Measurements from ENCODE around the gene AHI1. TPM values are rescaled to one million over a fixed set of nuclear protein-coding genes. Genes with fewer than 3 reads are reported as not detected.

Gene AHI1
- total RNA-seq, 1 donor from 2014 or later: 13.3 TPM

DNA sequence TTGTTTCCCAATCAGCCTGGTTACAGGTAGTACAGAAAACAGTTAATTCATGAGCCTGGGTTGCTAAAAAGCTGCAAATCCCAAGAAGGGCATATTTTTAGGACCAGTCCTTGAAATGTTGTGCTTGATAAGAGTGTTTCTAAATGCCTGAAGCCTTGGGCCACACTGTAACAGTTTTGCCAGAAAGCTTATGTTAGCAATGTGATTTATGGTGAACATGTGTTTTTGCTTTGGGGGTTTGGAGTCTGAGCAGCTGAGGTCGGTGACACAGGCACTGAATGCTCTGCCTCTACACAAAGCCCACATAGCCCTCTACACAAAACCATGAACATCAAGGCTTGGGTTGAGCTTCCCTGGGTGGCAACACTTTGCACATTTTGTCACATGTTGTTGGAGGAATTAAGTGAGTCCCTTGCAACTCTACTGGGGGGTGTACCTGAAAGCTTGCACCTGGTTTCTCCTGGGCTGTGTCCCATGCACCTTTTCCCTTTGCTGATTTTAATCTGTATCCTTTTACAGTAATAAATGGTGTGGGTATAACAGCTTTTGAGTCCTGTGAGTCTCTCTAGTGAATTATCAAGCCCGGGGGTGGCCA is 22.2 kb downstream of the AHI1 start:
- intact Hi-C loops (cut with DNase I): no loop called here
- DNase-seq (ENCODE audit: low spot score): no peak

- intact Hi-C loops (cut with DNase I): no loop called here
- DNase-seq (ENCODE audit: low spot score): no peak
Measured at GRCh38 chr6:135474362-135474761, 23.2 kb downstream of the AHI1 start.

GRCh38 chr6:135465903-135466302 is 31.6 kb downstream of the AHI1 start:
- intact Hi-C loops (cut with DNase I): no loop called here
- DNase-seq (ENCODE audit: low spot score): no peak

- intact Hi-C loops (cut with DNase I): no loop called here
- no peak for DNase-seq (ENCODE audit: low spot score)
Measured at GRCh38 chr6:135465307-135465706, 32.2 kb downstream of the AHI1 start.

DNA sequence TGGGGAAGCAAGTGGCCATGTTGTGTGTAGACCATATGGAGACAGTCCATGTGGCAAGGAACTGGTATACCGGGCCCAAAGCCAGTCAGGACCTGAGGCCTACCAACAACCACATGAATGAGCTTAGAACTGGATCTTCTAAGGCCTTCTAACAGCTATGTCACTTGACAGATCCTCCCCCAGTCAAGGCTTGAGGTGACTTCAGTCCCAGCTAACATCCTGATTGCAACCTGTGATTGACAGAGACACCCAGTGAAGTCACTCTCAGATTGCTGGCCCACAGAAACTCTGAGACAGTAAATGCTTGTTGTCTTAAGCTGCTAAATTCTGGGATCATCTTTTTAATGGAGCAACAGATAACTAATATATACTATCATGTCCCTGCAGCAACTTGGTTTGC is 32.9 kb downstream of the AHI1 start:
- DNase-seq (ENCODE audit: low spot score): no peak
- intact Hi-C loops (cut with DNase I): no loop called here

- intact Hi-C loops (cut with DNase I): no loop called here
- DNase-seq (ENCODE audit: low spot score): no peak
Measured at GRCh38 chr6:135461208-135461607, 36.3 kb downstream of the AHI1 start.

DNA sequence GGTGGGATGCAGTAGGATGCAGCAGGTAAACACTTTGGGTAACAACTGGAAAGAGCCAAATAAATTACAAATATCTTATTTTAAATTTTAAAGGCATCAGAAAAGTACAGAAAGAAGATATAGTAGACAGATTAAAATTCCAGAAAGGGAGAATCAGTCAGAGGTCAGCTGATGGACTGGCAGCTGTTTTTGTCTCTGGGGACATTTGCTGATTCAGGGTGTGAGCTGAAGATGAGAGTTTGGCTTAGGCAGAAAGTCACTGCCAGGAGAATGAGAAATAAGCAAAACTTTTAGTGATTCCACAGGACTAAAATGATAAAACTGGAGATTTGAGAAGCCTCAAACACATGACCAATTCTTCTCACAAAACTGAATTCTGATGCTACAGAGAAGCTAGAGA is 39.5 kb downstream of the AHI1 start:
- DNase-seq (ENCODE audit: low spot score): no peak
- intact Hi-C loops (cut with DNase I): no loop called here

DNA sequence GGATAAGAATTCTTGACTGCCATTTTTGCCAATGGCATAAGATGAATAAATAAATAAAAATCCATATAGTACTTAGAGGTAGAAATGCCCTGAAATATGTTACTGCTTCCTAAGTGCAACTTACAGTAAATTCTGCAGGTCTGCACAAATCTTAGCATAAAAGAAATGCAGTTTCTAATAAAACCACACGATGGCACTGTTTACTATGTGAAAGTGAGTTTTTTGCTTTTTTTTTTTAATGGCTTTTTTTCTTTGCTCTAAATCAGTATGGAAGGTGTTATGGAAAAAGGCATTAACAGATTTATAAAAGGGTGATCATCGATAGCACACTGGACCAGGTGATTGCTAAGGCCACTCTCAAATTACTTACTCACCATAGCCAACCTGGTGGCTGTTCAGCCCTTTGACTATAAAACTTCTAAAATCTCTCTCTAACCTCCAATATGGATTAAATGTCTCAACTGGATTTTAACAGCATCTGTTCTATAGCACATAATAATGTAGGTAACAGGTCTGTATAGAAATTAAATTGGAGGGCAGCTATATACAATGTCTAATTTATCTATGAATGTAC is 45.8 kb downstream of the AHI1 start:
- intact Hi-C loops (cut with DNase I): loop anchor here (5.0 kb wide), 1 partner anchor 776 kb away; no protein-coding TSS in a partner anchor
- DNase-seq (ENCODE audit: low spot score): no peak

DNA sequence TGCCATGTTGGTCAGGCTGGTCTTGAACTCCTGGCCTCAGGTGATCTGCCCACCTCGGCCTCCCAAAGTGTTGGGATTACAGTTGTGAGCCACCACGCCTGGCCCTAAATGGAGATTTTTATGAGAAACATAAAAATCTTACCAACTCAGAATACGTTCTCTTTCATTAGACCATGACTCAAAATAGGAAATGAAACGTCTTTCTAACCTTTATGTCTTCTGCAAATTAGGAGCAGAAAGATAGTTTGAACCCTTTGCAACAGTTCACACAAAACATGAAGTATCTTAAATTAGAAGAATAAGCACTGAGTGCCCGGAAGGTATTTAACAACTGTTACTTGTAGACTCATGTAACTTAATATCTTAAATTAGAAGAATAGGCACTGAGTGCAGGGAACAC is 48.3 kb downstream of the AHI1 start:
- DNase-seq (ENCODE audit: low spot score): no peak
- intact Hi-C loops (cut with DNase I): no loop called here

DNA sequence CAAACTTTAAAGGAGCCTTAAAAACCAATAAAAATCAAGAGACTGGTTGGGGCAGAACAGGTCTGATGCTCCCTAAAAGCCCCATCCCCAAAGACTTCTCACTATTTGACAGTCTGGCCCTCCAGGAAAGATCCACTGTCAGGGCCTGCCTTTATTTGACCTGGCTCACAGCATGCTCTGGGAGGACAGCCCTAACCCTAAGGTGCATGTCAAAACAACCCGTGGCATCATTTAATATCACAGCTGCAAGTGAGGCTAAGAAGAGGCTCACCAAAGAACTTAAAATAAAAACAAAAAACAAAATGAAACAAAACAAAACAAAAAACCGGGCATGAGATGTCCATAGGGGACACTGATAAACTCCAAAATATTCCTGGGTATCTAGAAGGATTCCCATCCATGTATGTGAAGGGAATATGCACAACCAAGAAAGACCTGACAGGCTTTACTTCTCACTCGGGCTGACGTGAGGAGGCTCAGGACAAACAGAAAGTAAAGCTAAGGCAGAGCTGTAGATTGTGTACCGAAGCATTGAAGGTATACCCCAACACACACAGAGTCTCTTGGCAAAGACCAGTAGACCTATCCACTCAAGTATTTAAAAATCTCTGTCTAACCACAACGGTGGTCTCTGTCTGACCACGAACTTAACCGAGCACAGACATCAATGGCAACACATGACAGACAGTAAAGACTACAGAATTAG is 57.3 kb downstream of the AHI1 start:
- intact Hi-C loops (cut with DNase I): no loop called here
- no peak for DNase-seq (ENCODE audit: low spot score)

- intact Hi-C loops (cut with DNase I): no loop called here
- DNase-seq (ENCODE audit: low spot score): no peak
Measured at GRCh38 chr6:135439549-135439948, 58.0 kb downstream of the AHI1 start.

DNA sequence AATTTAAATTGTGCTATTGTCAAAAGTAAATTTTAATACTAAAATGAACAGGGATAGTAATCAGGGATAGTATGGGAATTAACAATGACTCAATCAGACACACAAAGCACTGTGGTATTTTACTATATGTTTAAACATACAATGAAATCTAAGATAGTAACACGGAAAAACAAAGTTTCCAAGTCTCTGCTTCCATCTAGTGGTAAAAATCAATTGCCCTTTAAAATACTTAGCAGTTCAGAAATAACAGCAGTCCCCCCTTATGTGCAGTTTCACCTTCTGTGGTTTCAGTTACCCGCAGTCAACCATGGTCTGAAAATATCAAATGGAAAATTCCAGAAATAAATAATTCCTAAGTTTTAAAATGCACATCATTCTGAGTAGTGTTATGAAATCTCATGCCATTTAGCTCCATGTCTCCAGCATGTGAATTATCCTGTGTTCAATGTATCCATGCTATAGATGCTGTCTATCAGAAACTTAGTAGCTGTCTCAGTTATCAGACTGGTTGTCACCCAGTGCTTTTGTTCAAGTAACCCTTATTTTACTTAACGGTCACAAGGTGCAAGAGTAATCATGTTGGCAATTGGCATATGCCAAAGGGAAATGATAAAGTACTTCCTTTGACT is 58.5 kb downstream of the AHI1 start:
- intact Hi-C loops (cut with DNase I): no loop called here

DNA sequence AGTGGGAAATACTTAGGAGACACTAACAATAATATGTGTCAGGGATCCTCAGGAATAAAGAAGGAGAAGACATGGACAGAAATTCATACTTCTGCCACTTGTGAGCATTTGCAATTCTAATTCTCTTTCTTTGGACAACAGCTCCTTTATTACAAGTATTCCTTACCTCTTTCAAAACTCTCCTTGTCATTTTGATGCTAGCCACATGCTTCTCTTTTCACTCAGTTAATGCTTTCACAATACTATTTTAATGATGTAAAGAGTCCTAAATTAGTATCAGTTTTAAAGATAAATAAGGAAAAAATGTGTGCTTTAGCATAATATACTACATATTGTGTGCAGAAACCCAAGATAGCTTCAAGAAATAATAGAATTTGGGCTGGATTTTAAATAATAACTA is 62.5 kb downstream of the AHI1 start:
- intact Hi-C loops (cut with DNase I): no loop called here
- no peak for DNase-seq (ENCODE audit: low spot score)

More for the DNA sequence above, 58.5 kb downstream of the AHI1 start:
- no peak for DNase-seq (ENCODE audit: low spot score)

DNA sequence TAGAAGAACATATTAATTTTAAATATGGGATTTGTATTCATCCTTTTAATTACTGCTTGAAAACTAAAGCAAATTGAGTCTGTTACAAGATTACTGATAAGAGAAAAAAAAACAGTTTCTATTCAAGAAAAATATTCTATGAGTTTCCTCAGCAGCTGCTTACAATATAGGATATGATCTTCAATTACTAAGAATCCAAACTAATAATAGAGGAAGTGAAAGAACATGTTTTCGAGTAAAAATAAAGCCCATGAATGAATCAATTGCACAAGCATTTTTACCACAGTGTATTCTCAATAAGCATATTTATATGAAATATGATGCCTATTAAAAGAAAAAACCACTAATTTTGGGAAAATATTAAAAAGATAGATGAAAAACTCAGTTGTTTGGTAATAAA is 63.4 kb downstream of the AHI1 start:
- intact Hi-C loops (cut with DNase I): no loop called here
- DNase-seq (ENCODE audit: low spot score): no peak

DNA sequence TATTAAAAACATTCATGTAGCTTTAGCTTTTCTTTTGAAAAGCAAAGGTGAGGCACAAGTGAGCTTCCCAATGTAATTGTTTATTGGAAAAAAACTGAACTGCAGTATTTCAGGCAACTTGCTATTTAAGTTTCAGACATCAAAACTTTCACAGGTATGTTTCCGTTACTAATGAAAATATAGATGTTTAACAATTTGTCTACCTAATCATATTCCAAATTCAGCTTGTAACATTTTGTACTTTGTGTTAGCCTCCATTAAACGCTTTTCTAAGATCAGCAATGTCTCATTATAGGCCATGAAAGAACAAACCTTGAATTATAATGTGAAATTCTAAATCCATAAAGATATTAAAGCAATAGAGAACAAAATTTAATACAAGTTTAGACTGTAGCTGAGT is 69.5 kb downstream of the AHI1 start:
- intact Hi-C loops (cut with DNase I): no loop called here
- DNase-seq (ENCODE audit: low spot score): no peak

DNA sequence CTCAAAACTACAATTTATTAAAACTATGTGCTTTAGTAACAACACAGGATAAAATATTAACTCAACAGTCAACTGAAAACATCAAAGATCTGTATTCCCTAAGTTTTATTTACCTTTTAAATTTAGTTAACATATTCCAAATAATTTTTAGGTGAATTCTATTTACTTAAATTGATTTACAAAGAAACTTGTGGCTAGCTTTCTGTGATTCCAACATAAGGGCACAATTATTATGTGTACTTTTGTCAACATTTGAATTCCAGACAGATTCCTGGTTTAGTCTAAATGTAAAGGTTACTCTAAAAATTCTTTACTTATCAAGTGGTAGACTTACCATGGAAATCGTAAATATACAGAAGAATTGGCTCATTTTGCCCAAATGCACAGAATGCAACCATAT is 70.7 kb downstream of the AHI1 start:
- intact Hi-C loops (cut with DNase I): no loop called here
- DNase-seq (ENCODE audit: low spot score): no peak

- no peak for DNase-seq (ENCODE audit: low spot score)
- intact Hi-C loops (cut with DNase I): loop anchor here (5.0 kb wide), 1 partner anchor 282 kb away; no protein-coding TSS in a partner anchor
Measured at GRCh38 chr6:135424385-135424784, 73.2 kb downstream of the AHI1 start.

DNA sequence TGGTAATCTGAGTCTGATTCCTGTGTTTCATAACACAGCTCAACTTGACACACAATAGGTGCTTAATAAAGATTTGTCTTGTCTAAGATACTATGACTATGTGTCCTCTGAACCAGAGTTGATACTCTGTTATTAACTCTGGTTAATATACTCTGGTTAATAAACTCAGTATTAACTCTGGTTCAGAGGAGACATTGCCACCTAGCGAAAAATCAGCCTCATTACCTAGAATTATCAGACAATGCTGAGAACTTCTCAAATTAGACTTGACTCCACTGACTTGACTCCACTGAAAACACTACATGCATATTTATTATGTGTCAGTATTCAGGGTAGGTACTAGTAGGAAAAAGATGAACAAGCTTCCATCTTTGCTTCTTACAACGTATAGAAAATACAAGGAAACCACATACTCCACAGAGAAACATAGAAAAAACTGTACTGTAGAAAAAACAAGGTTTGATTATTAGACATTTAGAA is 73.9 kb downstream of the AHI1 start:
- intact Hi-C loops (cut with DNase I): loop anchor here (5.0 kb wide), 1 partner anchor 281 kb away; no protein-coding TSS in a partner anchor

DNA sequence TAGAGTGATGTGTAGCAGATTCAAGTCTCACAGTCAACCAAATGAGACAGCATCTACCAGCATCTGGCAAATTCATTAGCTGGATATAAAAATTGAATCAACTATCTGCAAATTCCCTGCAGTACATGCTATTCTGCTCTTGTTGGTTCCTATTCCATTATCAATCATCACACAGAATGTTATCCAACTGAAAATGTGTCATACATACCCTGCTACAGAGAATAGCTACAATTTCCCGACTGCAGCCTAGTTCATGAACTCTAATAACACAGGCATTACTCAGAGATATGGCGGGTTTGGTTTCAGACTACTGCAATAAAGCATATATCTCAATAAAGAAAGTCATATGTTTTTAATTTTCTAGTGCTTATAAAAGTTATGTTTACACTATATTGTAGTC is 78.4 kb downstream of the AHI1 start:
- intact Hi-C loops (cut with DNase I): no loop called here
- no peak for DNase-seq (ENCODE audit: low spot score)

More for the DNA sequence above, 73.9 kb downstream of the AHI1 start:
- DNase-seq (ENCODE audit: low spot score): no peak

- intact Hi-C loops (cut with DNase I): no loop called here
Measured at GRCh38 chr6:135418040-135418760, 79.3 kb downstream of the AHI1 start.

More at GRCh38 chr6:135418040-135418760, 79.3 kb downstream of the AHI1 start:
- DNase-seq (ENCODE audit: low spot score): no peak
